HG02938 (cell line): Measurements from ENCODE around the gene CAMK2D.
A peak's percentile ranks its signal among the peaks of the same experiment; 100 is the strongest.

ENCODE experiments used
- ATAC-seq: cut with Tn5 transposase; IDR thresholded peaks from one replicate; pipeline ENCODE4 v1.9.1; 2021; ENCODE audit warnings: mild to moderate bottlenecking, moderate library complexity; ENCODE audit not compliant: unreplicated experiment

Gene CAMK2D

GRCh38 chr4:113644398-113644797 lies 117.1 kb downstream of the CAMK2D start:
- ATAC-seq = no peak

DNA sequence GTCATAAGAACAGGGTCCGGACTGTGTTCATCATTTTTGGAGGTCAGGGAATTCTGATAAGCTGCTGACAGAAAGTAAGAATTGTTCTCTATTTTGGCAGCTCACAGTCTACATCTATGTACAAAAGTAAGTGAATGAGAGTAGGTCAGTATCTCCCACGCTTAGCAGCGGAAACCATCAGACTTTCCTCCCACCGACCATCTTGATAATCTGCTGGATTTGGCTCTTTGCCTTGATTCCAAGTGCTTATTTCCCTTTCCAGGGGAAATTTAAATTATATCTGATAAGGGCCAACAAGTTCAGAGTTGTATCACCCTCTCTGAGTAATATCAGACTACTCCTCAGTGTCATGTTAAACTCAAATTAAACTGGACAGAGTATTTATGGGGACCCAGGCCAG lies 118.0 kb downstream of the CAMK2D start:
- ATAC-seq = no peak

DNA sequence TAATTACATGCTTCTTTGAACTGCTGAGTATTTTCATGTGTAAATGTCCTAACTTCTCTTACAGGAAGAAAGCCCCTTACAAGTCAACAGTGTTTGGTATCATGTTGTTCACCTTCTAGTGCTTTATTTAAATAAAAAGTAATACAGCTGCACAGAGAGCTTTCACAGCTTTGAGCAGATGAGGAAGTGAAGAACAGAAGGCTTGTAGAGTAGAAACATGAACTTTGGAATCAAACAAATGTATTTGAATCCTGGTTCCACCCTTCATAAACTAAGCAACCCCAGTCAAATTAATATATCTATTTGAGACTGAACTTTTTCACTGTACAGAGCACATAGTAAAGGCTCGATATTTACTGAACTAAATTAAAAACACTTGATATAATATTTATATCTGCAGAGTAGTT lies 120.5 kb downstream of the CAMK2D start:
- peak; percentile 67 for ATAC-seq

- peak; percentile 39 for ATAC-seq
Observed at GRCh38 chr4:113639326-113639725, 122.2 kb downstream of the CAMK2D start.

- ATAC-seq = no peak
Observed at GRCh38 chr4:113638562-113638832, 123.0 kb downstream of the CAMK2D start.

DNA sequence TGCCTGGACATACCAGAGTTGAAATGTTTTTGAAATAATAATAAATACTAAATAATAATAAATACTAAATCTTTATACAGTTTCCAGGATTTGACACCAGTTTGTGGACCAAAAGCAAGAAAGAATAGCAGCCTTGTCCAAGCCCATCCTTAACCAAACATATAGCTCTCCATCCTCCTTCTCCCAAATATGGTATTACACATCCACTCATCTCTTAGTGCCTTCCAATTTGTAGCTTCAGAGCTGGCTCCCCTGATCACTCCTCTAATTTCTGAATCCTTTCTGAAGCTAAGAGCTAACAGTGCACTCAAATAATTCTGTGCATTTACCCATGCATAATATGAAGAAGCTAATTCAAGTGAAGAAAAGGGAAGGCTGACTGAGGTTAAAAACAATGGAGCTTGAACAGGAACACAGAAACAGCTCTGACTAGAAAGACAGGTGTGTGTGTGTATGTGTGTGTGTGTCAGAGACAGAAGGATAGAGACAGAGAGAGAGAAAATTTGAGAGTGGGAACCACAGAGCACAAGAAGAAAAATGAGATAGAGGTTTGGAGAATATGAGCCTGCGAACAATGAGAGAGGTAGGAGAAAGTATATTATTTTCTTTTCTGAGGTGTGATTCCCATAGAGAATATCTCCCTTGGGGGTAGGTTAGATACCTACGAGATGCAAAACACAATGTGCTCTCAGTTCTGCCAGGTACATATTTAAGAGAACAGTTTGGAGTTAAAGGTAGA lies 123.5 kb downstream of the CAMK2D start:
- no peak for ATAC-seq

- no peak for ATAC-seq
Observed at GRCh38 chr4:113637363-113637762, 124.2 kb downstream of the CAMK2D start.

- ATAC-seq = peak; percentile 21
Observed at GRCh38 chr4:113636877-113637276, 124.7 kb downstream of the CAMK2D start.

- peak; percentile 53 for ATAC-seq
Observed at GRCh38 chr4:113636438-113636818, 125.1 kb downstream of the CAMK2D start.

- ATAC-seq = no peak
Observed at GRCh38 chr4:113635739-113636437, 125.7 kb downstream of the CAMK2D start.

DNA sequence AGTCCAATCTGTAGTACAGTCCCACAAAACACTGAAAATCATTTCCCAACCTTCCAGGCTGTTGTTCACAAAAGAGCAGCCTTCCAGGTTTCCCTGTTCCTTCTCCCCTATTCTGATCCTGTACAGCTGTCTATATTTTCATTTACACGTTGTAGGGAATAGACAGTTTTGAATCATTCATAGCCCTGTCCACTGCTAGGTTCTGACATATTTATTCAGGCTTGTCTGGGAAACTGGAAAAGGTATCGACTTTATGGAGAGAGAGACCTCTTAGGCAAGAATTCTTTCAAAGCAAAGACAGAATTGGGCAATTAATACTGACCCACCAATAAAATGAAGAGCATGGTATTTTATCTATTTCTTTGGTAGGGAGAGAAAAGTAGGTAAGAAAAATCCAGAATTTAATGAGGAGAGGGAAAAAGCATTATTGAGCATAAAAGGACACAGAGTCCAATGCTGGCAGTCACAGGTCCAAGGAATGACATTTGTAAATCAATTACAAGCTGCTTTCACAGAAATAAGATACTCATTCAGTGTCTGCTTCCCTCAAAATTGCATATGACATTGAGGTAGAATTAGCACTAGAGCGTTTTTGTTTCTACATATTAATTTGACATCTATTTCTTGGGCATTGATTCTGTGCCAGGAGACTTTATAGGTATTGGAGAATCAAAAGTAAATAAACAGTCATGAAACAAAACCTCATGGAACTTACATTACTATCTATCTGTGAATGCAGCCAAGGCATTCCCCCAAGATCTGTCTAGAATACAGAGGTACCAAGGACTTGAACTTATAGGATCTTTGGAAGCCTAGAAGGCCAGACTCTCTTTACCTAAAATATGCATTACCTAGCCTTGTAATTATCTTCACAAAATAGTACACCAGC lies 127.2 kb downstream of the CAMK2D start:
- ATAC-seq = no peak

GRCh38 chr4:113633467-113633866 lies 128.1 kb downstream of the CAMK2D start:
- ATAC-seq = no peak

- no peak for ATAC-seq
Observed at GRCh38 chr4:113628711-113629110, 132.8 kb downstream of the CAMK2D start.

DNA sequence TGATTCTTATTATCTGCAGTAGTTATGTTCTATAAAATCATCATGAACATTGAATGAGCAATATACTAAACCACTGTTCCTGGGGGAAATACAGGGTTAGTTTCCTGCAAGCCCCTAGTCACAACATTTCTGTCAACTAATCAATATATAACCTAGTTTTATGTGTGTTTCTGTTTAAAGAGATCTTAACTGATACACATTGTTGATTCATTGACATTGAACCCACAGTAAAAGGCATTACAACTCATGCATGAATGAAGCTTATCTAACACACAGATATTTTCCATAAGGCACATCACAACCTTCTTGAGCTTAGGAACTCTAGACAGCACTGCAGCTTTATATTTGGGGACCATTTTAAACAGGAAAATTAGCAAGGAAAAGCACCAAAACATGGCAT lies 134.2 kb downstream of the CAMK2D start:
- ATAC-seq = no peak

DNA sequence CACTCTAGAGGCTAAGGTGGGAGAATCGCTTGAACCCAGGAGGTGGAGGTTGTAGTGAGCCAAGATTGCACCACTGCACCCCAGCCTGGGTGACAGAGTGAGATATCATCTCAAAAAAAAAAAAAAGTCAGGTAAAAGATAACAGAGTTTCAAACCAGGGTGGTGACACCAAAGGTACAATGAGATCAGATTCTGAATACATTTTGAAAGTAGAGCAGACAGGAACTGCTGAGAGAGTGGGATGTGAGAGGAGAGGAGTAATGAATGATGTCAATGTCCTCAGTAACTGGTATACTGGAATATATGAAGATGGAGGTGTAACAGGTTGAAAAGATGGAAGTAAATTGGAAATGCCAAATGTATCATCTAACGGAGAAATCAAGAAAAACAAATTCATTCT lies 135.6 kb downstream of the CAMK2D start:
- no peak for ATAC-seq

- no peak for ATAC-seq
Observed at GRCh38 chr4:113623274-113623894, 138.2 kb downstream of the CAMK2D start.

DNA sequence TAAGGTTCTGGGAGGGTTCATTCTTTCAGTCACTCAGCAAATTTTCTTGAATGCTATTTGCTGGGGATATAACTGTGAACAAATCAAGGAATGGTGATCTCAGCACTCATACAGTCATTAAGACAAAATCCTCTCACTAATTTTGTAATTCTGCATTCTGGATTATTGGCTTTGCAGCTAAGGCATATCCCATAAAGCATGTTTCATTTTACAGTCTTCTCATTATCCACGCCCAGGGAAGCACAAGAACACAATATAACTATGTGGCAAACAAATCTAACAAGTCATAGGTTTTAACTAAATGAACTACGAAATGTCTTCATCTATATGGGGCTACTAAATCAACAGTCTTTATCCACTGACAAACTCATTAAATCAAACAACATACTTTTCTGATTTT lies 139.9 kb downstream of the CAMK2D start:
- ATAC-seq = no peak

DNA sequence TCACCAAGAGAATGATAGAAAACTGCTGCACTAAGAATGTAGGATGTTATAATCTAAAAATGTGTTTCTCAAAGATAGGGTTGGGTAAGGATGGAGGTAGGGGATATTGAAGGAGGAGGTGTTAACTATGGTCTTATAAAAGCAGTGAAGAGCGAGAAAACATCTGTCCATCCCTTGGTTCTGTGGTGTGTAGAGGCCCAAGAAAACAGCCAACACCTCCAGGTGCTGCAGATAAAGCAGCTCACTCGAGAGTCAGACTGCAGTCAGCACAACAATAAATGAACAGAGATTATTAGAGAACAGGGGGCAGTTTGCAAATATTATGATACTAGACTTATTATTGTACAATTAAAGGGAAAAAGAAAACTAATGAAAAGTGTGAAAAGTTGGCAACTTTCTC lies 141.5 kb downstream of the CAMK2D start:
- no peak for ATAC-seq

DNA sequence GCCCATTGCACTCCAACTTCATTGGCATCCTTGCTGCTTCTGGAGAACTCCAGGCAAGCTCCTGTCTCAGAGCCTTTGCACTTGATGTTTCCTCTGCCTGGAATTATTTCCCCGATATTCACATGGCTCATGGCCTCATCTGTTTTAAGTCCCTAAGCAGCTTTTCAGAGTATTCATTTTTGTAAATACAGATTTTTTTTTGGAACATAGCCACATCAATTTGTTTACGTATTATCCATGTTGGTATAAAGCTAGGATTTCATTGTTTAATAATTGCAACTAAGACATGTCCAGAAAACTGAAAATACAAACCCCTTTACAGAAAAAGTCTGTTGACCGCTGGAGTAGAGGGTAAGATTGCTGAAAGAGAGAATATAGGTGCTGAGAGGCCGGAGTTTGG lies 142.0 kb downstream of the CAMK2D start:
- no peak for ATAC-seq

- ATAC-seq = no peak
Observed at GRCh38 chr4:113618205-113618604, 143.3 kb downstream of the CAMK2D start.

- no peak for ATAC-seq
Observed at GRCh38 chr4:113617195-113617594, 144.3 kb downstream of the CAMK2D start.
